ENCODE results near the gene SOX2. TPM values are rescaled to one million over a fixed set of nuclear protein-coding genes. Genes with fewer than 3 reads are reported as not detected.

The SOX2 gene
- total RNA-seq, 1 donor from 2014 or later, result not detected

DNA sequence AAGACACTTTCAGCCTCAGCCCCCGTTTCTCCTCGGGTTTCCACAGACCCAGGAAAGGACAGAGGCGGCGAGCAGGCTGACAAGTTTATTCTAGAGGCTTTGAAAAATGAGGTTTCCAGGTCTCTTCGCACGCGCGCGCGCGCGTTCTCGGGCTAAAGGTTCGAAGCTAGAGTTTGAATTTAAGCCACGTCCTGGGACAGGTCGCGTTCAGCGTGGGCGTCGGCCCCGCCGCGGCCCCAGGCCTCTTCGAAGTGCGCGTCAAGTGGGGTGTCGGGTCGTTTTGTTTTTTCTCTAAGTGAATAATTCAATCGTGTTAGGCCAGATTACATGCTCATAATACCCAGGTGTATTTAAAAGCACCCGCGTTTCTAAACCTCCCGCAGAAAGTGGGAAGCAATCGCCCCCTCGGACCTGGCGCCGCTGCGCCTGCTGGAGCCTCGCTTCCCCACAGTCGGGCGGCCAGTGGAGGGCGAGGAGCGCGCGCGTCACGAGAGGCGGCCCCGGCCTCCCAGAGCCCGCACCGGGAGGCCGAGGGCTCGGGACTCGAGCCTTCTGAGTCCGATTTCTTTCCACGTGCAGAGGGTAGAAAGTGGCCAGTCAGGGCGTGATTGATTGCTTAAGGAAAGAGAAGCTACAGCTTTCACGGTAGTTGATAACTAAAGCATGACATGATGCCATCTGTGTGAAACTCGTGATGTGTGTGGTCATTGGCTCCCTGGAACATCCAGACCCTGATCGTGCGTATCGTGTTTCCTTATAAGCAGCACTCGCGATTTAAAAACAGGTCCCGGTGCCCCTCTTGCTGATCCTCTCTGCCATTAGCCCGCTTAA lies 15.8 kb upstream of the SOX2 start:
- Mint-ChIP-seq H3K4me1 (peaks cover 19% of the 10 kb centered on the region), H3K27ac (no peak overlapping the region), H3K9me3 (peaks cover 3% of the 10 kb centered on the region), H3K27me3 (peaks cover 67% of the 10 kb centered on the region), H3K4me3 (peak overlapping the region; percentile 56), H3K36me3 (ENCODE audit: low read depth) (peaks cover 2% of the 10 kb centered on the region)
- ChIA-PET CTCF (no interaction called here), POLR2A (no interaction called here)
- TF ChIP-seq CTCF (IDR thresholded peaks at IDR 0.05), result no peak
- intact Hi-C loops (cut with micrococcal nuclease), result no loop called here
- ATAC-seq (ENCODE audit: low read depth) (no peak), DNase-seq (no peak)

GRCh38 chr3:181696626-181697230 lies 15.0 kb upstream of the SOX2 start:
- DNase-seq (no peak), ATAC-seq (ENCODE audit: low read depth) (no peak)
- ChIA-PET CTCF (no interaction called here), POLR2A (no interaction called here)
- Mint-ChIP-seq H3K9me3 (peaks cover 3% of the 10 kb centered on the region), H3K36me3 (ENCODE audit: low read depth) (peaks cover 2% of the 10 kb centered on the region), H3K27me3 (peaks cover 68% of the 10 kb centered on the region), H3K27ac (no peak overlapping the region), H3K4me3 (no peak overlapping the region), H3K4me1 (peaks cover 19% of the 10 kb centered on the region)
- TF ChIP-seq CTCF (IDR thresholded peaks at IDR 0.05), result no peak
- intact Hi-C loops (cut with micrococcal nuclease), result no loop called here

DNA sequence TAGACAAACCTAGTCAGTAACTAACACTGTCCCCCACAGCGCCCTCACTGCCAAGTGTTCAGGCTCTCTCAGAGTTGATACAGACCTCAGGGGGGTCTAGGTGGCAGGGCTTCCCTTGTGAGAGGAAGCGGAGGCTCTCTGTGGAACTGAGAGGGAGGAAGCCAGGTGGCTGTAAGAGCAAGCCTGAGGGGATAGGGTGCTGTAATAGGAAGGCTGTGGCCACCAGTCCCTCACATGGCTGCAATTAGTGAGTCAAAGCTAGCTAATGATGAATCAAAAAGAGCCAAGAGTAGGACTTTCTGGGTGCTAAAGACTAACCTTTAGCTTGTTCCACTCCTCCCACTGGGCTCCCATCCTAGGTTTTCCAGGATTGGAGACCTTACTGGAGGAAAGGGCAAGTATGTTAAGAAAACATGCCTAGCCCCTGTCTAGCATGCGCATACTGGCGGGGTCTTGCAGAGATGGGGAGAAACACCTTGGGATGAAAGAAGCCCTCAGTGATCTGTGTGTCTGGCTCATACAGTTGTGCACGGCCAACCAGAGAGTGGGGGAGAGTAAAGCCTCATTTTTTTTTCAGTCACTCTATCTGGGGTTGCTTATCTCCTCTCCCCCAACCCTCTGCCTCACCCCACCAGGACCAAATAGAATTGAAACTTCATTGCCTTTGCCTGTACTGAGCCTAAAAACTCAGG lies 13.3 kb upstream of the SOX2 start:
- H3K4me1 Mint-ChIP-seq, result peaks cover 19% of the 10 kb centered on the region
- intact Hi-C loops (cut with micrococcal nuclease), result no loop called here
- H3K36me3 Mint-ChIP-seq (ENCODE audit: low read depth), result peaks cover 2% of the 10 kb centered on the region
- ATAC-seq (ENCODE audit: low read depth), result no peak
- no peak for DNase-seq
- no peak overlapping the region for H3K4me3 Mint-ChIP-seq
- peaks cover 5% of the 10 kb centered on the region for H3K9me3 Mint-ChIP-seq
- H3K27ac Mint-ChIP-seq, result no peak overlapping the region
- peaks cover 76% of the 10 kb centered on the region for H3K27me3 Mint-ChIP-seq
- TF ChIP-seq CTCF (IDR thresholded peaks at IDR 0.05), result no peak
- ChIA-PET CTCF (no interaction called here), POLR2A (no interaction called here)

- POLR2A ChIA-PET, result no interaction called here
- Mint-ChIP-seq H3K4me1 (peaks cover 22% of the 10 kb centered on the region), H3K27ac (no peak overlapping the region), H3K36me3 (ENCODE audit: low read depth) (peaks cover 2% of the 10 kb centered on the region), H3K4me3 (no peak overlapping the region), H3K9me3 (peaks cover 6% of the 10 kb centered on the region), H3K27me3 (peaks cover 73% of the 10 kb centered on the region)
- intact Hi-C loops (cut with micrococcal nuclease), result no loop called here
- CTCF ChIA-PET, result interaction anchor here (1.0 to 1.3 kb wide), 2 partner anchors 10 to 896 kb away, joined by 3 to 5 read pairs; no protein-coding TSS in a partner anchor
- TF ChIP-seq CTCF (IDR thresholded peaks at IDR 0.05), result no peak
- DNase-seq, result no peak
- ATAC-seq (ENCODE audit: low read depth), result no peak
Measured at GRCh38 chr3:181699171-181699903, 12.4 kb upstream of the SOX2 start.
